GM12872 (cell line): Measurements from ENCODE around the gene ALAD.

Experiments used
- TF ChIP-seq, protein P1 (sequence below): IDR thresholded peaks from 3 replicates; pipeline ENCODE4 v1.5.1; 2011; ENCODE audit warnings: low read depth, mild to moderate bottlenecking, low read length, moderate library complexity; ENCODE audit not compliant: insufficient read depth

The ALAD gene

DNA sequence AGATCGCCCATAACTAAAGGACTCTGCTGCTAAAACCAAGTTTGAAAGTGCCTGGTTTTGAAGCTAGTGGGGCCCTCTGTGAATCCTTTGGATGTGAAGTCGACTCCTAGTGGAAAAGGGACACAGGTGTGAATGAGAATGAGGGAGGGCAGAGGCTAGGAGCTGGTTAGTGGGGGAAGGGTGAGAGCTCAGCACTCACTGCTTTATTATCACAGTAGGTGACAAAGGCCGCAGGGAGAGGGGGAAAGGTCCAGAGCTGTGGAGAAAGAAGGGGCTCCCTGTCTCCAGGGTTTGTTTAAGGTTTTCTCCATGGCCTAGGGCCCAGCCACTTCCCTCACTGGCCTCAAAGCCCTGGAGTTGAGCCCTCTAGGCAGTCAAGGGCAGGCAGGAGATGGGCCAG, 27.8 kb downstream of the ALAD start:
- TF ChIP-seq, protein P1, sequence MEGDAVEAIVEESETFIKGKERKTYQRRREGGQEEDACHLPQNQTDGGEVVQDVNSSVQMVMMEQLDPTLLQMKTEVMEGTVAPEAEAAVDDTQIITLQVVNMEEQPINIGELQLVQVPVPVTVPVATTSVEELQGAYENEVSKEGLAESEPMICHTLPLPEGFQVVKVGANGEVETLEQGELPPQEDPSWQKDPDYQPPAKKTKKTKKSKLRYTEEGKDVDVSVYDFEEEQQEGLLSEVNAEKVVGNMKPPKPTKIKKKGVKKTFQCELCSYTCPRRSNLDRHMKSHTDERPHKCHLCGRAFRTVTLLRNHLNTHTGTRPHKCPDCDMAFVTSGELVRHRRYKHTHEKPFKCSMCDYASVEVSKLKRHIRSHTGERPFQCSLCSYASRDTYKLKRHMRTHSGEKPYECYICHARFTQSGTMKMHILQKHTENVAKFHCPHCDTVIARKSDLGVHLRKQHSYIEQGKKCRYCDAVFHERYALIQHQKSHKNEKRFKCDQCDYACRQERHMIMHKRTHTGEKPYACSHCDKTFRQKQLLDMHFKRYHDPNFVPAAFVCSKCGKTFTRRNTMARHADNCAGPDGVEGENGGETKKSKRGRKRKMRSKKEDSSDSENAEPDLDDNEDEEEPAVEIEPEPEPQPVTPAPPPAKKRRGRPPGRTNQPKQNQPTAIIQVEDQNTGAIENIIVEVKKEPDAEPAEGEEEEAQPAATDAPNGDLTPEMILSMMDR = no peak

DNA sequence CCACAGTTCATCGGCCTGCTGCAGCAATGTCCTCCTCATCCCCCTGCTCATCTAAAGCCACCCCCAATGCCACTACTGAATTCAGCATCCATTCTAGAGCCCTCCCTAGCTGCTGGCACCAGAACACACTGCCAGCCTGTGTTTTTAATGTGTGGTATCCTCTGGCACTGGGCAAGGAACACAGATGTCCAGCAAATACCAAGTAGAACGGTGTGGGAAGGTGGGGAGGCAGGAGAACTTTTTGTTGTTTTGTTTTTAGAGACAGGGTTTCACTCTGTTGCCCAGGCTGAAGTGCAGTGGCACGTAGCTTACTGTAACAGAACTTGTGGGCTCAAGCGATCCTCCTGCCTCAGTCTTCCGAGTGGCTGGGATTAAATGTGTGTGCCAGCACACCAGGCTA, 29.0 kb downstream of the ALAD start:
- TF ChIP-seq, protein P1 = no peak

GRCh38 chr9:113370806-113371325, 30.2 kb downstream of the ALAD start:
- TF ChIP-seq, protein P1 = no peak

- TF ChIP-seq, protein P1 = no peak
Observed at GRCh38 chr9:113369855-113370140, 31.3 kb downstream of the ALAD start.

- TF ChIP-seq, protein P1 = no peak
Observed at GRCh38 chr9:113368982-113369854, 31.9 kb downstream of the ALAD start.

GRCh38 chr9:113368348-113368981, 32.6 kb downstream of the ALAD start:
- TF ChIP-seq, protein P1 = no peak

DNA sequence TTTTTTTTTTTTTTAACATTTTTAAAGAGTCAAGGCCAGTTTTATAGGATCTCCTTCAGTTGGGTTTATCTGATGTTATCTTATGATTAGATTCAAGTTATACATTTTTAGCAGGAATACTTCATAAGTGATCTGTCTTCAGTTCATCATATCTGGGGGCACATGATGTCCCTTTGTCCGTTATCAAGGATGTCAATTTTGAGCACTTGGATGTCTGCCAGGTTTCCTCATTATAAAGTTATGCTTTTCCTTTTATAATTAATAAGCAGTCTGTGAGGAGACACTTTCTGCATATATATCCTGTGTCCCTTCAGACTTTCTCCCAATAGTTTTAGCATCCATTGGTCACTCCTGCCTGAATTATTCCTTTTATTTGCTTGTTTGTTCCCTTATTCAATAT, 36.1 kb downstream of the ALAD start:
- TF ChIP-seq, protein P1 = no peak
